GM21447 (cell line): Measurements from ENCODE around the gene ZNRF3.
"Not testable (repeated sequence)": the region's sequence is repeated elsewhere in the genome, so short reads cannot be mapped to it uniquely, and the experiment has no call there.

Experiments
- ATAC-seq: cut with Tn5 transposase; IDR thresholded peaks from one replicate; pipeline ENCODE4 v1.9.1; 2021; ENCODE audit not compliant: unreplicated experiment

Gene ZNRF3

GRCh38 chr22:28905256-28905832 lies 22.0 kb downstream of the ZNRF3 start:
- ATAC-seq: no peak

GRCh38 chr22:28906312-28906711 lies 22.9 kb downstream of the ZNRF3 start:
- no peak for ATAC-seq

- no peak for ATAC-seq
Measured at GRCh38 chr22:28907311-28908008, 24.1 kb downstream of the ZNRF3 start.

GRCh38 chr22:28908810-28909209 lies 25.4 kb downstream of the ZNRF3 start:
- ATAC-seq: not testable (repeated sequence)

DNA sequence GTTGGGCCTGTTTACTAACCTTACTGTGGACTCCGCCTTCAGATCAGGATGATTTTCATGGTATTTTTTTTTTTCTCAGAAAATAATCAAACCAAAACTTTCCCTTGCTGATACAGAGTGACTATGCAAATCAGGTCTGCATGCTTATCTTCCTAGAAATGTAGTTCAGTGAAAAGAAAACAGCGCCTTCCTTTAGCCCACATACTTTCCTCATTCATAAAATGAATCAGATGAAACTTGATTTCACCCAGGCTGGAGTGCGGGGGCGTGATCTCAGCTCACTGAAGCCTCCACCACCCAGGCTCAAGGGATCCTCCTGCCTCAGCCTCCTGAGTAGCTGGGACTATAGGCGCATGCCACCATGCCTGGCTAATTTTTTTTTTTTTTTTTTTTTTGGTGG lies 26.0 kb downstream of the ZNRF3 start:
- no peak for ATAC-seq

GRCh38 chr22:28910569-28911303 lies 27.4 kb downstream of the ZNRF3 start:
- no peak for ATAC-seq

DNA sequence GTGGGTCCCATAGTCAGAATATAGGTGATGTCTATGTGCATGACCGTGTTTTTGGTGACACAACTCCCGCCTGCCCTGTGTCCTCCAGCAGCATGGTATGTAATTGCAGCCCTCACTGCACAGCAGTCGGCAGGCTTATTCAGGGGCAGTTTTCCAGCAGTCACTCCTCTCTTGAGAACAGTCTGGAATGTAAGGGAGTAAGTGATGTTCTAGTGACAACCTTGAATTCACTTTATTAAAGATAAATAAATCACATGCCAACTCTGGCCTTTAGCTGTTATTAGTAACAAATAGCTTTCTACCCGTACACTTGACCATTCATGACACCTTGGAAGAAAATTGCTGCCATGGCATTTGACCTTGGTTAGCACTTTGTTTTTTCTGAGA lies 27.9 kb downstream of the ZNRF3 start:
- ATAC-seq: no peak

DNA sequence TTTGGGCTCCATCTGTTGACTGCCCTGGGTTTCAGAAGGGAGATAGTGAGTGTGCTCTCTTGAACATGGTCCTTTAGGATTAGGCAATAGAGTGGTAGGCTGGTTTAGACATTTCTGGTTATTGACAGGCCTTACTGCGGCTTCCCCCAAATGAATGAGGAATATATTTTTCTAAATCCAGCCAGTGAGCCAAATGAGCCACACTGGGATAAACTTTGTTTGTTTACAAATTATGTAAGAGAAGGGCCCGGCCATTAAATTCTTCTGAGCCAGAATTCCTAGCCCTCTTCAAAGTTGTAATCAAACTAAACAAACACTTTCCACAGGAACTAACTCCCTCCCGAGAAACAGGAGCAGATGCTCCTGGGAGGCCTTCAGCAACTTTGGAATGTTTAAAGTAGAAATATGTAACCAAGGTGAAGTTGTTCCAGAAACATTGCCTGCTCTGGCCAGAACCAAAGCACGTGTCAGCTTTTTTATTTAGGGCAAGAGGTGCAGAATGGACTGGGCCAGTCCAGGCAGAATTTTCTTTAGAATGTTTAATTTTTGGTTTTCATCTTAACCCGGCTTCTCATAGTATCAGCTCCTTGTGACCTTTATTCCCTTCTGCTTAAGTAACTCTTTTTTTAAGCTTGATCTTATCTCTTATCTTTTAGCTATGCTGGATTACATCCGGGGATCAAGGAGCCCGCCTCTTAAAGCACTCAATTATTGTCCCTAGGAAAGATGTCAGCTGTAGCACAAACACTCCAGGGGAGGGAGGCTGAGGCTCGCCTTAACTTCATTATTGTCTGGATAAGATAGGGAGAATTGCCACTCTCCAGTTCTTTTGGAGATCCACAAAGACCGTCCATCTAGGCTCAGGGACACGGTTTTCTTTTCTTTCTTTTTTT lies 28.7 kb downstream of the ZNRF3 start:
- ATAC-seq: no peak

DNA sequence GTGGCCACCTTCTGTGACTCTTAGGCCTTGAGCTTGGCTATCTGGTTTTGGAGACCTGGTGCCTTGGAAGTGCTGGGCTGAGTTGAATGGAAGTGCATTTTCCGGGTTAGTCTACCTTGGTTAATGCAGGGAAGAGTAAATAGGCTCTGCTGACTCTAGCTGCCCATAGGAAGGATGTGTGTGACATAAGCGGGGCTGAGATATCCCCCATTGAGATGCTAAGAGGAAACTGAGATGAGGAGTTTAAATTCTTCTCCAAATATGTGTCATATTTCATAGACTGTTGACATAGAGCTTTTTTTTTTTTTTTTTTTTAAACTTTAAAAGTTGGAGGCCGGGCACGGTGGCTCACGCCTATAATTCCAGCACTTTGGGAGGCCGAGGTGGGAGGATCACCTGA lies 30.8 kb downstream of the ZNRF3 start:
- no peak for ATAC-seq

- ATAC-seq: no peak
Measured at GRCh38 chr22:28915969-28916368, 32.6 kb downstream of the ZNRF3 start.

DNA sequence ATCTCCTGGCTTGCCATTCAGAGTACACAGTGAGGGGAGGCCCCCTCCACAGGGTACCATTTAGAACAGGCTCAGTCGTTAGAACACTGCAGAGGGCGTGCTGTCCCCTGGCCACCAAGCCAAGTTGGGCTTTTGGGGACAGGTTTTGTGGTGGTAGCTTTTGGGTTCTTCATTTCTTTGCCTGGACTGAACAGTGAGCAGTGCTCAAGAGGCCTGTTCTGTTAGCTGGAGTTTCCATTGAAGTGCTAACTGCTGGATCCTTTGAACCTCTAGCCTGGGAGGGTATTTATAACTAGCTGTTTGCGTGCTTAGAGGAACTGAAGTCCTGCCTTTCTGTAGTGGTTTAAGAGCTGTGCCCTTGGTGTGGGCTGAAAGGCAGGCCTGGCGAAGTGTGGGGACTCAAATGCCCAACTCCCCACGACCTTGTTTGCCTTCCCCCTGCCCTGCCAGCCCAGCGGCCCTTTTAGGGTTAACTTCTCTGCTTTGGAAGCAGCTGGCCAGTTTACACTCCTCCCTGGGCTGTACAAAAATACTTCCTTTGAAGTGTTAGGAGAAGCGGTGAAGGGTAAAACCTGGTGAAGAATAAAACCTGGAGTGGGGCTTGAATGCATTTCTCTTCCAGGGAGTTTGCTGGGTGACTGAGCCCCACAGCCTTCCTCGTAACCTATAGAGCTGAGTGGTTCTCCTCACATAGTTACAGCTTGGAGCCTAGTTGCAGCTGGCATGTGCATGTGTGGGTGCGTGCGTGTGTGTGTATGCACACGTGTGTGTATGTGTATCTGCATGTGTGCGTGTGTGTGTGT lies 34.6 kb downstream of the ZNRF3 start:
- no peak for ATAC-seq

GRCh38 chr22:28918550-28919271 lies 35.3 kb downstream of the ZNRF3 start:
- ATAC-seq: no peak

DNA sequence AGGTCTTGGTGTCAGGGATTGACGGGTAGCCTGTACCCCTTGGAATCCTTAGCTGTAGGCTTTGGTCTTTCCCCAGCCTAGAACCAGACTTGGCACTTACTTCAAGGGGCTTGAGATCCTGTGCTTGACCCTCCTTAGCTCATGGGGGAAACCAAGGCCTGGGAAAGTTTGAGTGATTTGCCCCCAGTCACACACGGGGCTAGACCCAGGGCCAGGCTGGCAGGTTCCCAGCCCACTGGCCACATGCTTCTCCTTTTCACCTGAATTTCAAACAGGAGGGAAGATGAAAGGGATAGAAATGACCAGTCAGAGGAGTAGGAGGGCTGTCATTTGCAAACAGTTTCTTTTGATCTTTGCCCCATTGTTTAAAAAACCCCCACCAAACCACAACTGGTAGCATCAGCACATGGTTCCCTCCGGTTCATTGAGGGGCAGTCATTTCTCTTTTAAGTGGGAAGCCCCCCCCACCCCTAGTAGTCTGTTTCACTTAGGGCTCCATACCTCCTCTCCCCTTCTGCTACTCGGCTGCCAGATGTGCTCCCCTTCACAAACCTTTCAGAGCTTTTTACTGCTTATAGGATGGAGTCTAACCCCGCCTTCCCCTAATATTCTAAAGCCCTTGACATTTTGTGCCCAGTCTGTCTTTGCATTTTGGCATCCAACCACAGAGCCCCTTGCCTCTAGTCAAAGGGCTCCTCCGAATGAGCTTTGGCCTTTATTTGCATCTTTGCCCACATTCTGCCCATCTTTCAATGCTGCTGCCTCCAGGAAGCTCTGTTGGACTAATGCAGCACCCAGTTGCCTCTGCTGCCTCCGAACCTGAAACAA lies 37.6 kb downstream of the ZNRF3 start:
- no peak for ATAC-seq

GRCh38 chr22:28921585-28921879 lies 38.2 kb downstream of the ZNRF3 start:
- no peak for ATAC-seq

GRCh38 chr22:28922540-28923244 lies 39.3 kb downstream of the ZNRF3 start:
- ATAC-seq: no peak

- ATAC-seq: no peak
Measured at GRCh38 chr22:28923826-28924732, 40.7 kb downstream of the ZNRF3 start.

DNA sequence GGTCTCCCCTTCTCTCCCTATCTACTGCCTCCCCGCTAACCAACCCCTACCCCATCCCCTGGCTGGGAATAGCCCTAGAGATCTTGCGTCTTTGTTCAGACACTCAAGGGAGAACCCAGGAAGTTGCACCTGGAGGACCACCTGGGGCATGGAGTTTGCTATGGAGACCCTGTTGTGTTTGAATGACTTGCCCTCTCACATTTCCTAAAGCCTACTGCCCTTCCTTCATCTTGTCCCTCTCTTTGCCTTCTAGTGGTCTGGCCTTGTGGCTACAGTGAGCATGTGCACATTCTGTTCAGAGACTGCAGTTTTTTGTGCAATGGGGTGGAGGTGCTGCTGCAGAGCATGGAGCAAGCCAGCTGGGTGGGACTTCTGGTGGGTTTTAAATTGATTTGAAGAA lies 42.5 kb downstream of the ZNRF3 start:
- ATAC-seq: no peak

GRCh38 chr22:28927630-28928029 lies 44.3 kb downstream of the ZNRF3 start:
- ATAC-seq: no peak
